ENCODE results near the gene MCM5. TPM values are rescaled to one million over a fixed set of nuclear protein-coding genes. Genes with fewer than 3 reads are reported as not detected.
"Not testable (repeated sequence)": the region's sequence is repeated elsewhere in the genome, so short reads cannot be mapped to it uniquely, and the experiment has no call there.

Gene MCM5
- 71.1 and 79.7 TPM in 2 replicates for total RNA-seq (2014; rRNA removed; shearing (Covaris generic))

DNA sequence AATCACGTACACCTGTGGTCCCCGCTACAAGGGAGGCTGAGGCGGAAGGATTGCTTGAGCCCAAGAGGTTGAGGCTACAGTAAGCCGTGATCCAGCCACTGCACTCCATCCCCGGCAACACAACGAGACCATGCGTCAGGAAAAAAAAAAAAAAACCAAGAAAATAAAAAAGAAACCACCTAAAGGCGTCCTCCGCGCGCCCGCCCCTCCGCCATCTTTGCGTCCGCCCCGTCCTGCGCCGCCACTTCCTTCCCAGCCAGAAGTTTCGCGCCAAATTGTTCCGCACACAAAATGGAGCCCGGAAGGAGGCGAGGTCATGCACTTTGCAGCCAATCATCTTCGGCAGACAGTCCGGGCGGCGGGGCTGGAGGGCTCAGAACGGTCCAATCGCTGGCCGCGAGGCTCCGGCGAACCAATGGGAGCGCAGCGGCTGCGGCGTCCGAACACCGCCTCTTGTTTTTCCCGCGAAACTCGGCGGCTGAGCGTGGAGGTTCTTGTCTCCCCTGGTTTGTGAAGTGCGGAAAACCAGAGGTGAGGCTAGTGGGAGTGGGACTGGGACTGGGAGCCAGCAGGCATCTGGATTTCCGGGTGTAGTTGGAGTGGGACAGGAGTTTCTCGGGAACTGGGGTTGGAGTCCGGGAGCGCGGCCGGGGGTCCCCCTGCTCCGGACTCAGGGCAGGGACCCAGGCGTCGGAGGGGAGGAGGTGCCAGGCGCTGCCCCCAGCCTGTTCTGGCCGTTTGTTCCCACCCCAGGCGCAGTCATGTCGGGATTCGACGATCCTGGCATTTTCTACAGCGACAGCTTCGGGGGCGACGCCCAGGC, at the start of gene MCM5:
Gene MCM5, plus strand, starts transcription at position 463 of the 823 bp plus-strand sequence. Its CDS starts 299 bp downstream, at position 762.
- DNase-seq (ENCODE audit: low read depth) = peak; percentile 96

DNA sequence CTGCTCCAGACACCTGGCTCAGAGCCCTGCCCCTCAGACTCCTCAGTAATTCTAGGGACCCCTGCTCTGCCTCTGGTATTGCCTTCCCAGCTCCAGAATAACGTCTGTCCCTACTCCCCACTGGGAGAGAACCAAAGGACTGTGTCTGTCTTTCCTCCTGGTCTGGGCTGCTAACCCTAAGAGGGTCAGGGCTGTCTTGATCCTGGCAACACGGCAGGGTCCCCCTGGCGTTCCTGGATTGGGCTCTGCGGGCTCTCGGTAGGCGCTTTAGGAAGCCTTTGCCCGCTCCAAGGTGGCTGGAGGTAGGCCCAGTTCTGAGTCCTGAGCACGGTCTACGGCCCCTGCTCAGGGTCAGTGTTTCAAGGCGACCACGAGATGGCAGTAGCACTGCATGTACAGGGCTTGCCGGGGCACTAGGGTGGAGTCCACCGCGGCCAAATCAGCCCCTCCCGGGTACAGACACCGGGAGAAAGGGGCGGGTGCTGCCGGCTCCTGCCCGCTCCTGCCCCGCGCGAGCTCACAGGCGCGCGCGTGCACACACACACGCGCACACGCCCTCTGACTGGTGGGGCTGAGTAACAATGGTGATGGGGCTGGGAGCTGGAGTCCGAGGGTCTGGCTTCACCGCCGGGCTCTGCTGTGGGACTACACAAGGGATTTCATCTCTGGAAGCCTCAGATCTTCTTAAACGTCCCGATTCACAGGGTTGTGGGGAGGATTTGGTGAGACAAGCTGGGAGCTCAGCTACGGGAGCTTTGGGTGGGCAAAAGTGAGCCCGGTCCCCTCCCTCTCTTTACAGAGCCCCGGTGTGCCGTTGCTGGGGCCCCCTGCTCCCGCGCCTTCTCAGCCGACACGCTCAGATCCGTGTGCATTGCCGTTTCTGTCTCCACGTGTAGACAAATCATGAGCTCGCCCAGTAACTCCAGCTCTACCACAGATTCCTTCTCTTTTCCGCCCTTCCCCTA, 49.1 kb upstream of the MCM5 start:
- DNase-seq (ENCODE audit: low read depth) = peak; percentile 88

DNA sequence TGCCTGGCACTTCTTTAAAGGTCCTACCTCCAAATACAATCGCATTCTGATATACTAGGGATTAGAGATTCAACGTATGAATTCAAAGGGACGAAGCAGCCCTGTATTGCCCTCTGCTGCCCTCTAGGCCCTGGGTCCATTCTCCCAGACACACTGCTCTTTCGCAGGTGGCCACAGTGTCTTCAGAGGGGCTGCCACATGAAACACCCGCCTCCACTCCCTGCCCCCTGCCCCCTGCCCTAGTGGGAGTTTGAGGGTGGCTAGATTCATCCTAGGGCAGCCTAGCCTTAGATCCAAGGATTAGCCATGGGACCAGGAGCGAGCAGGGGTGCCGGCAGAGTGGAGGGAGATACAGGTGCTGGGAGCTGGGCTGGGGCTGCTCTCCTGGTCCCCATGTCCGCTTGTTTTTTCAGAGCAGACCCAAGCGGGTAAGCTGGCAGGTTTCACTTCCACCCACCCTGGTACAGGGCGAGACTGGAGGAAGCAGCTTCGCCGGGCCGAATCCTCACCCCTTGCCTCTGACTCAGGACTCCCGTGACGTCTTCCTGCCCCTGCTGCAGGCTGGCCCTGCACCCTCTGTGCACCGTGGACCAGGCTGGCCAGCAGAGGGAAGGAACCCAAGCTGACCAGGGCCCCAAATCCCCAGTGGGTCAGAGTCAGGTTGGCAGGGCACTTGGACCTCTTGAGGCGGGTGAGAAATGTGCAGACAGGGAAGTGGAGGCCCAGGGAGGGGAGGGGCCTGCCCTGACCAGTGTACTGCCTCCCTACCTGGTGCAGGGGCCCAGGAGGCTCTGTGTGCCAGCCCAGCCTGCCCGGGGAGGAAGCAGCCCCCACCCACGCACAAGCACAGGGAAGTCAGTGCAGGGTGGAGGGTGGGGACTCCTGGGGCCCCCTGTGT, 47.5 kb upstream of the MCM5 start:
- DNase-seq (ENCODE audit: low read depth) = no peak

DNA sequence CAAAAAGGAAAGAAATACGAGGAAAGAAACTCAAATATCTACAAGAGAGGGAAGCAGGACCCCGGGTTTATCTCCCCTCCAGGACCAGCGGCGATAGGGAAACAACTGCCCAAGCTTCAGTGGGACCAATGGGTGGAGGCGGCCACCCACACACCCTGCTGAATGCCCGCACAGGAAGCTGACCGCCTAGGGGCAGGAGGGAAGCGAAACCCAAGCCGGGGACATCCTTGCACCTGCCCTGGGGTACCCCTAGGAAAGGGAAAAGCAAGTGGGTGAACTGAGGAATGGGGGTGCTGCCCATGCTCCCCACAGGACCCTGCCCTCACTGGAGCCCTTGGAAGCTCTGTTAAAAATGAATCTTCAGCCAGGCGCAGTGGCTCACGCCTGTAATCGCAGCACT, 46.6 kb upstream of the MCM5 start:
- no peak for DNase-seq (ENCODE audit: low read depth)

DNA sequence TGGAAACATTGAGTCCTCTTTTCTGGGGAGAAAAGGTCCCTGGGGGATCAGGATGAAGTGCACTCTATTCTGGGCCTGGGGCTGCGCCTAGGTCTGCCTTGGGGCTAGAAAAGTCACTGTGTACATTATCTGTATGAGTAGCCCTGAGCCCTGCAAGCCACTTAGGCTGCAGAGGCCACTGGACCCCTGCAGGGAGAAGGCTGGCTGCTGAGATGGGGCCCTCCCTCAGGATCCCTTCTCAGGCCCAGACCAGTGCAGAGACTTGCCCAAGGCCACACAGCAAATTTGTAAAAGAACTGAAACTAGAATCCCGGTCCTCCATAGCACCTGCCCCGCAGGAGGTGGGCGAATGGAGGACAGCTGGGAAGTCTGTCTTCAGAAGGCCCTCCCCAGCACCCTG, 45.9 kb upstream of the MCM5 start:
- no peak for DNase-seq (ENCODE audit: low read depth)

DNA sequence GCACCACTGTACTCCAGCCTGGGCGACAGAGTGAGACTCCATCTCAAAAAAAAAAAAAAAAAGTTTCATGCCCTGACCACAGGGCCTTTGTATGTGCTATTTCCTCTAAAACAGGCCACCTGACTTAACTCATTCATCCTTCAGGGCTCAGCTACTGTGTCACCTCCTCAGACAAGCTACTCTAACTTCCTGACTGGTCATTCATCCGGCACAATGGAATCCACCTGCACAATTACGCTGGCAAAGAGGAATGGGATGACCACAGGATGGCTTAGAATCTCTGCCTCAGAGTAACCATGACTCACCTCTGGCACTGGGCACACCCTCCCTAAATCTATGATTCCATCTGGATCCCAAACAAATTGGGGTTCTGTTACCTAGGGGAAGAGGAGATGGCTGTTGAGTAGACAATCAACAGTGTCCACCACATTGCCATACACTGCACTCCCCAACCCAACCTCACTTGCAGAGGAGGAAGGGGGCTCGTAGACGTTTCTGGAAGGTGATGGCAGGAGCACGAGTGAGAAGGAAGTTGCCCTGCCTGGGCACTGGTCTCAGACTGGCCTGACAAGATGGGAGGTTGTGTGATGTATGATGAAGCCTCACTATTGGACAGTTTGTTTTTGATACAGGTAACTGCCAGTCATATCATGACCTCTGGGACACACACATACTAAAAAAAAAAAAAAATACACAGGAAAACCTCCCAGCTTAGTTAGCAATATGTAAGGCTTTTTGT, 41.9 kb upstream of the MCM5 start:
- peak; percentile 87 for DNase-seq (ENCODE audit: low read depth)

DNA sequence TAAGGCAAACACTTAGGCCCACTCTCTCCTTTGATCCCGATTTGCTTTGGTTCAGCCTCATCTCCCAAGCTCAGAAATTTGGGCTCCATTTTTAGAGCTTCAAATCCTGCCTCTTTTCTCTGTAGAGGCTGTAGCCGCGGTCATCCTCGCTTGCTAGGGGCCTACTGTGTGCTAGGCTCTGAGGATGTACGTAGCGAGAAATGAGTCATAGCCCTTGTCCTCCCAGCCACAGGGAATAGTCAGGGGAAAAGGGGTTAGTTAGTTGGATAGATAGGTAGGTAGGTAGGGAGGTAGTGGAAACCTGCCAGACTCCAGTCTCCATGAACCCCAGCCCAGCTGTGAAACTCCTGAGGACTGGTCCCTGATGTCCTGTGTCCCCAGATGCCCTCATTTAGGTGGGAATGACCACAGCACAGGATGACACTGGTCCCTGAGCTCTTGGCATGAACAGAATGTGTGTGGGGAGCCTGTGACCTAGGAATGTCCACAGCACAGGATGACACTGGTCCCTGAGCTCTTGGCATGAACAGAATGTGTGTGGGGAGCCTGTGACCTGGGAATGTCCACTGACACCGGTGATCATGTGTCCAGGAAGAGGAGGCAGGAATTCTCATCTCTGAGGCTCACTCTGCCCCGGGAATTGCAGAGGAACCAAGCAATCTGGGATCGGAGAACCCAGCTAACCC, 40.4 kb upstream of the MCM5 start:
- no peak for DNase-seq (ENCODE audit: low read depth)

DNA sequence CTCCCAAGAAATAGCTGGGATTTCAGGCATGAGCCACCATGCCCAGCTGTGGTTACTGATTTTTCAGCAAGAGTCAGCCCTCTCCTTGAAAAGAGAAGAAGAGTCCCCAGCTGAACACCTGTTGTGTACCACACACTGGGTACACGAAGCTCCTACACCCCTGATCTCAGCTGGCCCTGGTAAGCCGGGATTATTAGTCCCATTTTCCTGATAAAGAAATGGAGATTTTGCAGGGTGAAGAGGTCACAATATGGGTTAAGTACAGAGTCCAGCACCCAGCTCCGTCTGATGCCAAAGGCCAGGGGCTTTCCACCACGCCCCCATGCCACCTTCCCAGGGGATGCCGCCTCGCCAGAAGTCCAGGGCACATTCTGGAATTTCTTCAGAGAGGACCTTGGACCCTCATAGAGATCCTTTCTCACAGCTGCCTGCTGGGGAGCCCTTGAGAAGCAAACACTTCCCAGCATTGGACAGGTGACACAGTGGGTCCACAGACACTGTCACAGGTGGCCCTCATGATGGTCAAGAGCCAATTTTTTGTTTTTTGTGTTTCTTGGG, 38.9 kb upstream of the MCM5 start:
- DNase-seq (ENCODE audit: low read depth) = no peak

DNA sequence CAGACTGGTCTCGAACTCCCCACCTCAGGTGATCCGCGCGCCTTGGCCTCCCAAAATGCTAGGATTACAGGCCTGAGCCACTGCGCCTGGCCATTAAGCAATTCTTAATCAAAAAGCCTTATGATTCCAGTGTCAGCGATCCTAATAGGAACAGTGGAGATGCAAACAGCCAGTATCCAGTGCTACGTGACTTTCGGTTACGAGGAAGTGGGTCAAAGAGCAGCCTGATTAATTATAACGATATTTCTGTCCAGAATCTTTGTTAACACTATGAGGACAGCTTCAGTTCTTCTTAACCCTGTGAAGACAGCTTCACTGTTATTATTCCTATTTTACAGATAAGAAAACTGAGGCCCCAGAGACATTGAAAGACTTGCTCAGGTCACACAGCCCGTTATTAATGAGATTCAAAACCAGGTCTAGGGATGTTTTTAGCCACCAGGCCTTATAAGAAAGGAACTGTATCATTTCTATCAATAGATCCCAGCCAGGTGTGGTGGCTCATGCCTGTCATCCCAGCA, 36.3 kb upstream of the MCM5 start:
- no peak for DNase-seq (ENCODE audit: low read depth)

DNA sequence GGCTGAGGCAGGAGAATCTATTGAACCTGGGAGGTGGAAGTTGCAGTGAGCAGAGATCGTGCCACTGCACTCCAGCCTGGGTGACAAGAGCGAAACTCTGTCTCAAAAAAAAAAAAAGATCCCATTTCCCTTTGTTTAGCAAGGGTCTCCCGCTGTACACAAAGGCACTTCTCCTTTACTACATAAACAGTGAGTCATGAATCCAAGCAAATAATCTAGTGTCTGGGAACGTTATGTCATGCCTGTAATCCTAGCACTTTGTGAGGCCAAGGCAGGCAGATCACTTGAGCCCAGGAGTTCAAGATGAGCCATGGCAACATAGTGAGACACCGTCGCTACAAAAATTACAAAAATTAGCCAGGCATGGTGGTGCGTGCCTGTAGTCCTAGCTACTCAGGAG, 35.7 kb upstream of the MCM5 start:
- DNase-seq (ENCODE audit: low read depth) = not testable (repeated sequence)

DNA sequence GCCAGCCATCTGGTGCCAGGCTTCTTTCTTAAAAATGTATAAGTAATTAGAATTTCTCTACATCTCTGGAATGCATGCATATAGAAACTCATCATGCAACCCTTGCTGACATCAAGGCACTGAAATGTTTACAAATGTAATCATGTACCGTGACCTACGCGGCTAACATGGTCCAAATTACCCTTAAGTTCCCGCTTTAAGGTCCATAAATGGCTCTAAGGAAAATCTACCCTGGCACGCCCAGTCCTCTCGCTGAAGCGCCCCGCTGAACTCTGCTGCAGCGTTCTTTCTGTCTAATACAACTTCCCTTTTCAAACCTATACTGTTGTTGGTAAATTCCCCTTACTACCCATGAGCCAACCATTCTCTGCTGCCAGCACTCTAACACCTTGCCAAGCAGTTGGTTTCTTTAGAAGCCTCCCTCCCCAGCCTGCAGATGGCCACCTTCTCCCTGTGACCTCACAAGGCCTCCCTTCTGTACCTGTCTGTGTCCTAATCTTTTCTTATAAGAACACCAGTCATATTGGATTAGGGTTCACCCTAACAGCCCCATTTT, 32.5 kb upstream of the MCM5 start:
- no peak for DNase-seq (ENCODE audit: low read depth)

DNA sequence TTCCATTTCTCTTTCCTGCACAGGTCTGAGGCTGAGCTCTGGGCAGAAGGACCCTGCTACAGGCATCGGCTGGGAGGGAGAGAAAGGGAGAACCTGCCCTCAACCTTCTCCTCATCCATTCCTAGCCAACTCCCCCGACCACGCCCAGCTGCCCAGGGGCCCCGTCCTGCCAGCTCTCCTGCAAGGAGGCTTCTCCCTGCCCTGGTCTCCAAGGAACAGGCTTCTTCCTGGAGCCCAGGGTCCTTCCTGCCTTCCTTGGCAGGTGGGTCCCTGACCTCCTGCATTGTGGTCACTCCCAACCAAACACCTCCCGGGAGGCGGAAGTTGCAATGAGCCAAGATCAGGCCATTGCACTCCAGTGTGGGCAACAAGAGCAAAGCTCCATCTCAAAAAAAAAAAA, 31.6 kb upstream of the MCM5 start:
- no peak for DNase-seq (ENCODE audit: low read depth)

DNA sequence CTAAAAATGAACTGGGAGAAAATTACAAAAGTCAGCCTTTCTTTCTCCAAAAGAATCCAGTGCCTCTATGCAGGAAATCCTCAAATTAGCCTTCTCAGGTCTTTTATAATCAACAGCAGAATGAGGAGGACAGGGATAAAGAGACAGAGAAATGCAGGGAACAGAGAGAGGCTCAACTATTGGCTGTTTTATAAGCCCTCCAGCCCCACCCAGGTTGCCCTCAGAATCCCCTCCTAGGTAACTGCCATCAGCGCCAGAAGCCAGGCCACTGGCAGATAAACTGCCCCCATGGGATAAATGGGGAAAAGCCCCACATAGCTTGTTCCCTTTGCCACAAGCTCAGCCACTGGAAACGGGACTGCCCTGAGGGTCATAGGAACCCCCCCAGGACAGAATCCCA, 29.9 kb upstream of the MCM5 start:
- DNase-seq (ENCODE audit: low read depth) = no peak

DNA sequence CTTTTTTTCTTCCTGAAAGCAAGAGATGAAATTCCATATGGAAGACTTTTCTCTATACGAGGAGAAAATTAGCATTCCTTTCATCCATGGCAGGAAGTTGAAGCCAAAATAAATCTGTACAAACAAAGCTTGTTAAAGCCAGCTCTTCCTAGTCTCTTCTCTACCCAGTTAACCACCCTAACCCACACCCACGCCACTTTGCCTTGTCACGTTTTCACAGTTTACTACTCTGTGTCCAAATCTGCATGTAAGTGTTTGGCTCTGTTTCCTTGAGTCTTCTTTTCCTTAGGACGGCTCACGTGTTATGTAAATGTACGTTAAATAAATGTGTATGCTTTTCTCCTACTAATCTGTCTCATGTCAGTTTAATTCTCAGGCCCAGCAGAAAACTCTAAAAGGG, 26.2 kb upstream of the MCM5 start:
- no peak for DNase-seq (ENCODE audit: low read depth)

DNA sequence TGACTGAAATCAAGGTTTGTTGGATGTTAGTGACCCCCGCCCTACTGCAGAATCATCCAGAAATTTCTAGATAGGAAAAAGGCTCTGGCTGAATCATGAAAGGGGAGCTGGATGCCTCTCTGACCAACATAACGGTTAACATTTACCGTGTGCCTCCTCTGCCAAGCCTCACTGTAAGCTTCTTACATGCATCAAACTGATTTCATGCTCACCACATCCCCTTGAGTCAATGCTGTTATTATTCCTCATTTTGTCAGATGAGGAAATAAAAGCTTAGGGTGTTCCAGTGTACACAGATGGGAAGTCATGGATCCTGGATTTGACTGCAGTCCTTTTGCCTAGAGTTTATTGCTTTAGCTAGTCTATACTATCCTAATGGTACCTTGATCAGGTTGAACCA, 24.9 kb upstream of the MCM5 start:
- DNase-seq (ENCODE audit: low read depth) = peak; percentile 68

DNA sequence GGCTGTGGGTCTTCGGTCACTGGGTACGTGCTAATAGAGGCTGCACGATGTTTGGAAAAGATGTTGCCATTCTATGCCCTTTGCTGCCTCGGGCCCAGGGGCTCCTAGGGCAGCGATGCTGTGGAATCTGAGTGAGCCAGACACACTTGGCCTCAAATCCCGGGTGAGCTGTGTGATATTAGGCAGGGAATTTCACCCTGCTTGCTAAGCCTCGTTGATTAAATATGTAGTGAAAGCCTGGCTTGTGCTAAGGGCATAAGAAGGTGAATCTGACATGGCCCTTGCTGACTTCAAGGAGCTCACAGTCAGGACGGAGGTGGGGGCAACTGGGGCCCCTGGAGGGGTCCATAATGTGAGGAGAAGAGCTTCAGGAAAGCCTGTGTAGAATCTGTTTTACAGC, 24.4 kb upstream of the MCM5 start:
- DNase-seq (ENCODE audit: low read depth) = no peak

DNA sequence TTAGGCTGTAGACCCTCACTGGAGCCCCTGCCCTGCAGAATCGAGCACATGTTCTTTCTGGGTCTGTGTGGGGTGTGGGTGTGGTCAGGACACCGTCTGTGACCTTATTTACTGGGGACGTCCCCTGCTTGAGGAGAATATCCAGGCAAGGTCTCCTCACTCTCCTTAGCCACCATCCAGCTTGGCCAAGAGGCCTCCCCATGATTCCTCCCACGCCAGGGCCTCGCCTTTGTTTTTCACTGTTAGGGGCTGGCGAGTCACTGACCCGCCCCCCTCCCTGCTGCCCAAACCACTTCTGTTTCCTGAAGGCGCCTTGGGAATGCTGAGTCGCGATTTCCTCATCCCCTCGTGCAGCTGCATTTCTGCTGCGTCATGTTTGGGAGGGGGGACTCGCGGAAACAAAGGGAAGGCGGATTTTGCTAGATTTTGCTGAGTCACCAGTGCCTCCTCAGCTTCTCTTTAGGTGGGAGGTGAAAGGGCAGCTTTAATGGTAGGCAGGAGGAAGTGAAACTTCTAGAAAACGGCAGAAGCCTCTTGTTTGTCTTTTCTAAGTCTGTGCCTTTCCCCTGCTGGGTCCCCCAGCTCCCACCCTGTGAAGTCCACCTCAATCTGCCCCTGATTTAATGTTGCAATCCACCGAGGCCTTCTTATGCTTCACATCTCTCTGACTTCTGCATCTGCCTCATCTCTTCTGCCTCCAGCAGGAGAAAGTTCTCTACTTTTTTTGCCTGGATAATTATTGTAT, 23.0 kb upstream of the MCM5 start:
- DNase-seq (ENCODE audit: low read depth) = peak; percentile 96

DNA sequence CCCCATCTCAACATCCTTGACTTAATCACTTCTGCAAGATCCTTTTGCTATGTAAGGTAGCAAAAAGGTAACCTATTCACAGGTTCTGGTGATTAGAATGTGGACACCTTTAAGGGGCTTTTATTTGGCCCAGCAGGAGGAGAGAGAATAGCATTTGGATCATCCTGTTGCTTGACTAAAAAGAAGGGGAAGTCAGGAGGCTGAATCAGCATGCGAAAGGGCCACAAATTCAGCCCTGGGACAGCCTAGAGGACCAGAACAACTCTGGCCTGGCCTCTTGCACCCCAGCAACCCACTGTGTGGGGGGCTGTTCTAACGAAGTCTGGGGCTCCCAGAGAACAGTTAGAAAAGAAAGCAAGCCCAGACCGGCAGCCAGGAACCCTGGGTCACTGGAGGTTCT, 22.2 kb upstream of the MCM5 start:
- no peak for DNase-seq (ENCODE audit: low read depth)

DNA sequence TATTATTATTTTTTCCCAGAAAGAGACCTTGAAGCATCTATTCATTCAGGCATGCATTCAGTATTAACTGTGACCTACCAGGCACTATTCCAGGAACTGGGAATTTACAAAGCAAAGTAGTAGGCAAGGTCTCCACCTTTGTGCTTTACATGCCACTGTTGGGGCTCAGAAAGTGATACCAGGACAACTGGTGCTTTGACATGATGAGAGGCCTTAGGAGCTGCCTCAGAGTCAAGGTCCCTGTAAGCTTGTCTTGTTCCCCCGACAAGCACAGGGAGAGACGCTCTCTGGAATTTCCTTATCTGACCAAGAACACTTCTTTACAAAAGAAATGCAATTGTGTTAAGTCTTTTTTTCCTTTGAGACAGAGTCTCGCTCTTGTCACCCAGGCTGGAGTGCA, 21.3 kb upstream of the MCM5 start:
- no peak for DNase-seq (ENCODE audit: low read depth)

All from RPMI7951 (cell line).